Activated CD8-positive, alpha-beta memory T cell treated with anti-CD3 and anti-CD28 coated beads, Interleukin-2, amount 50 U/mL, for 24 hours (primary cell): ENCODE measurements around the gene TMEM184B.

Source experiments
- DNase-seq: peaks from one replicate; pipeline ENCODE4 v3.0.0-alpha.2; 2020; ENCODE audit errors: extremely low read depth

TMEM184B gene

DNA sequence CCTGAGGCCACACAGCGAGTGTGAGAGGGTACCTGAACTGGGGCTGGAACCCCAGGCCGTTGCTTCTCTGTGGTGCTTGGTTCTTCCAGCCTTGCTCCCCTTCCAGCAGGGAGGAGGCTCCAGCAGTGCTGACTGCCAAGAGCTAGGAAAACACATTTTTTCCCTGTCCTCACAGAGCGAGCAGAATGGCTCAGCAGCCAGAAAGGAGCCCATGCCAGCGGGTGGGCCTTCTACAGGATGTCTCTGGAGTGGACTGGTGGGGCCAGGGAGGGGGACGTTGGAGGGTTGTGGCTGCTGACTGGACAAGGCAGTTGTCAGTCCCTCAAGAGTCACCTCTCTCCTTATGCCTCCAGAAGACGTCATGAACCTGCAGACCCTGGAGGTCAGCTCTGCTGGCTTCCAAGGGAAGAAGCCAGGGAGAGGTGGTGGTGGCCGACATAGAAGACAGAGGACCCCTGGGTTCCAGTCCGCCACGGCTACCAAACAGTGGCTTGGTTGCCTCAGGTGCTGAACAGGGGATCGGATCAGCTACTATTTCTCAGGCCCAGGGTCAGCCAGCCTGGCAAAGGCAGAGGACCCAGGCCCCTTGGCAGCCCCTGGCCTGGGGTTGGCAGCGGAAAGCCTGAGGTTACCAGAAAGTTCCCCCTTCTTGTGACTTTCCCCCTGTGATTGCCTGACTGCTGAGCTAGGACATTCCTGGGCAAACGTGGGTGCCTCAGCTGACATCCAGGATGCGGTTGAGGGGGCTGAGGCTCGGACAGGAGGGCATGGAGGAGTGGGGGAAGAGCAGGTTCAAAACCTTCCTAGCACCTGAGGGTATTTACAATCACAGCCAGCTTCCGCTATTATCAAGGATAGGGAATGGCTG lies 67.3 kb downstream of the TMEM184B start:
- DNase-seq = no peak

DNA sequence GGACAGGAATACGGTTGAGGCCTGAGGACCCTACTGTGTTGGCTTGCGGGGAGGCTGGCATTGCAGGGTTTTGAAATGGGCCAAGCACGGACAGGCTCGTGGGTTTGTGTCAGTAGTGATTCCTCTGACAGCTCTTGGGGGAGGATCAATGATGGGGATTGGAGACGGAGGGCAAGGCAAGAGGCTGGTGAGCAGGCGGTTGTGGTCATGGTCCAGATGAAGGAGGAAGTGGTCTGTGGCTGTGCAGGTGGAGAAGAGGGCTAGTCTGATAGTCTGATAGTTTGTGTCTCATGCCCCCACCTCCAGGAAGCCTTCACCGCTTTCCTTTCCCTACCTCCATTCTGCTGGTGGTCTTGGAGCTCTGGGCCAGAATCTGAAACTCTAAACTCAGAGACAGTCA lies 68.0 kb downstream of the TMEM184B start:
- no peak for DNase-seq

DNA sequence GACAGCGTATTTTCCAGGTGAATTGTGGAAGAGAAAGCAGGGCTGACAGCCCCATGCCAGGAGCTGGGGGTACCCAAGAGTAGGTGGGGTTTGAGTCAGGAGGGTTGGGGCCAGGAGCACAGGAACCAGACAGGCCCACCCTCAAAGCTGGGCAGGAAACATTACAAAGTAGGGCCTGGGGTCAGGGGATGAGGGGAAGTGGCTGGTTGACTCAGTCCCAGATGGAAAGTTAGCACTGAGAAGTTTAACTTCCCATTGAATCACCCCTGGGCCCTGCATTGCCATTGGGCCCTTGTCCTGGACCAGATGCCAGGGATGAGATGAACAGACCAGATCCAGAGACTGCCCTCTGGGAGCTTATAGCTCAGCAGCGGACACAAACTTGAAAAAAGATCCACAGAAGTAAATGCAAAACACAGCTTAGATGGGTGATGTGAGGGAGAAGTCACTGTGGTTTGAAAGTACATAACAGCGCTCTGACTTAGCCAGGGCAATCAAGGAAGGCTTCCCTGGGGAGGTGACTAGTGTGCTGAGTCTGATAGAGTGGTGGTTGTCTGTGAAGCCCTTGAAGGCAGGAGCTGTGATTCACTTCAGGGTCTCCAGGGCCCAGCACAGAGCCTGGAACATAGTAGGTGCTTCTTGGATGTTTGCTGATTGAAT lies 68.8 kb downstream of the TMEM184B start:
- DNase-seq = no peak

DNA sequence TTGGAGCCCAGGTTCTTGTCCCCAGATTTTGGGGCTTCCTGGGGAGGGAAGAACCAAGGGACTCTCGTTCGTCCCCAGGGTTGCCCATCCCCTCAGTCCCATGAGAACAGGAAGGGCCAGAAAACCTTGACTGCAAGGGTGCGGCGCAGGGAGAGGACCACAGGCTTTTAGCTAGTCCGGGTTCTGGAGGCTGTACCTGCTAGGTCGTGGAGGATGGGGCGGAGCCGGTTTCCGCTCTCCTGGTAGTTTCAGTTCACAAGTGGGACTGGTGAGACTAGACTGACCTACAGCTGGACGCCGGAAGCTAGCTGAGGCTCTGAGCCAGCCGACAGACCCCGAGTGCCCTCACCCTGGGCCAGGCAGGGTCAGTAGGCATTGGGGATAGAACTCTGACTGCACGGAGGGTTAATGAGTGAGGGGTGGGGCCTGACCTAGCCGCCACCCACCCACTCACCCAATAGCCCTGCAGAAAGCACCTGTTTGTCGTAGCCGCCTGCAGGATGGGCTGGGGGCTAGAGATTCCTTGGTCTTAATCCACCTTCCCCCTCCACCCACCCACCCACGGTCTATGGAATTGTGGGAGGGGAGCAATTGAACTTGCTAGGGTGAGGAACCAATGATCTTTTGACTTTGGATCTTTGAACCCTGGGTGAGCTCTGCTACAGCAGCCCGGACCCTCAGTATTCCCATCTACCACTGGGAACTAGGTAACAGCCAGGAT lies 69.6 kb downstream of the TMEM184B start:
- DNase-seq = no peak

DNA sequence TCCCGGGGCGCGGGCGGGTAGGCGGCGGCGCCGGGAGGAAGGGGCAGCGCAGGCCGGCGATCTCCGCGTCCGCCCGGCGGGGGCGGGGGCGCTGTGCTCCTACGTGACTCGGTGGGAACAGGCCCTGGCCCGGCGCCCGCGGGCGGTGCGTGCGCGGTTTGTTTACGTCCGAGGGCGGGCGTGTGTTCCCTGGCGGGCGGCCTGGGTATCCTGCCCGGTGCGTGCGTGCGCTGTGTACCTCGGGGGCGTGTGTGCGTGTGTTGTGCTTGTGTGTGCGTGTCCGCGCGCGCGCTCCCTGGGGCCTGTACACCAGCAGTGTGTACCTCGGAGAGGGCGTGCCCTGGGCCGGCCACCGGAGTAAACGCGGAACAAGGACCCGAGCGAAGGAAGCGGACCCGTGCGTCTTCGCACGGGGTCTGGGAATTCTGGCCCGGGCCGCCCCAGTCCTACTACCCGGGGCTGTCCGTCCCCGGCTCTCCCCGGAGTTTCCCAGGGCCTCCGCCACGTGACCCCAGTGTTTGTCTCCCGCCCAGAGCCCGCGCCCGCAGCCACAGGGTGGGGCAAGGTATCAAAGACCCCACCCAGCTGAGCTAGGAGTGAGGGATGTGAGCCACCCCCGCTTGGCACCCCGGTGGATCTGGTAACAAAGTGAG lies 70.2 kb downstream of the TMEM184B start:
- DNase-seq = no peak

DNA sequence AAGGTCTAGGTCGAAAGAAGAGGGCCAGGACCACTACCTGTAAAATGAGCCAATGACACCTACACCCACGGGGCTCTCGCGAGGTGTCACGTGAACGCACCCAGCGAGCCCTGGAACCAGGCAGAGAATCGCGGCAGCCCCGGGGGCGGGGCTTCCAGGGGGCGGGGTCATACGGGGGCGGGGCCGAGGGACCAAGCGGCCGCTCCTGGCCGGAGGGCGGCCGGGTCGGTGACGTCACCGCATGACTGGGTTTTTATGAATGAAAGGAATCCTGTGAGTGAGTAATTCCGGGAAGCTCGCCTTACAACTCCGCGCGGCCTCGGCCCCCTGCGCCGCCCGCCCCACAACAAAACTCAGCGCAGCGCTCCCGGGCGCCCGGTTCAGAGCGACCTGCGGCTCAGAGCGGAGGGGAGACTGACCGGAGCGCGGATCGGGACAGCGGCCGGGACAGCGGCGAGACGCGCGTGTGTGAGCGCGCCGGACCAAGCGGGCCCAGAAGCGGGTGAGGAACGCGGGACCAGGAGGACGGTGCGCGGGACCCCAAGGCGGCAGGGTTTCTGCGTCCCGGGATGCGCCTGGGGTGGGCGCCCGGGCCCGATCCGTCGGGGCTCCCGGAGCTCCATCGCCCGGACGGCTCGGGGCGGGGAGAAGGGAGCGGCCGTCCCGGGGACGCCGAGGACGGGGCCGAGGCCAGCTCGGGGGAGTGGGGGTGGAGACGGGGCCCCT lies 70.9 kb downstream of the TMEM184B start, which contains the start of gene MAFF:
Gene MAFF, plus strand, starts transcription at position 284 of the 726 bp plus-strand sequence. CDS start 11,860 bp downstream, outside the sequence.
- DNase-seq = peak; percentile 62

DNA sequence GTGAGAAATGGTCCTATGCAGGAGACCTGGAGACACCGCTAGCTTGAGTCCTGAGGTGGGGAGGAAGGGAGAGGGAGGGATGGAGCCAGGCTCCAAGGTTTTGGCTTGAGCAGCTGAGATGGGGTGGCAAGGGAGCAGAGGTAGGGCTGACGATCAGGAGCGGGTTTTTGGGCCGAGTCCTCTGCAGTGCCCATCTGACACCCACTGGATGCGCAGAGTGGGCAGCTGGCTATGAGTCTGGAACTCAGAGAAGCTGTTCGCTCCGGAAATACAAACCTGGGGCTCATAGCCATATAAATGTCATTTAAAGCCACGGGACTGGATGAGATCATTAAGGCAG lies 71.5 kb downstream of the TMEM184B start:
- no peak for DNase-seq

DNA sequence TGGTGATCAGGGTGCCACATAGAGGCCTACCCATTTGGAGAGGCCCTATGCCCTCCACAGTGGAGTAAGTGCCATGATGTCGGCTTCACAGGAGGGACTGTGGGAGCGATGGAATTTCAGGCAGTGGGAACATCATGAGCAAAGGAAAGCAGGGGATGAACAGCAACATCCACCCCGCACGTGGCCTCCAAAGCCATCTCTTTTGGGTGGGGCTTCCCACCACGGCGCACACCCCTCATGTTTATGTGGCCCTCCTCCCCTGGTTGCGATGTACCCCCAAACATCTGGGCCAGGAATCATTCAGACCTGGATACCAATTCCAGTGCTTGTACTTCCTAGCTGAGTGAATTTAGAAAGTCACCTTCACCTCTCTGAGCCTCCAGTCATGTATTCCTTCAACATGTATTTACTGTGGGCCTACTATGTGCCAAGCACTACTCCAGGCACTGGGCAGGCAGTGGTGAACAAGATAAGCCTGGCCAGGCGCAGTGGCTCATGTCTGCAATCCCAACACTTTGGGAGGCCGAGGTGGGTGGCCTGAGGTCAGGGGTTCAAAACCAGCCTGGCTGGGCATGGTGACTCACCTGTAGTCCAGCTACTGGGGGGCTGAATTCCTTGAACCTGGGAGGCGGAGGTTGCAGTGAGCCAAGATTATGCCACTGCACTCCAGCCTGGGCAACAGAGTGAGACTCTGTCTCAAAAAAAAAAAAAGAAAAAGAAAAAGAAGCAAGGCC lies 72.8 kb downstream of the TMEM184B start:
- DNase-seq = no peak

DNA sequence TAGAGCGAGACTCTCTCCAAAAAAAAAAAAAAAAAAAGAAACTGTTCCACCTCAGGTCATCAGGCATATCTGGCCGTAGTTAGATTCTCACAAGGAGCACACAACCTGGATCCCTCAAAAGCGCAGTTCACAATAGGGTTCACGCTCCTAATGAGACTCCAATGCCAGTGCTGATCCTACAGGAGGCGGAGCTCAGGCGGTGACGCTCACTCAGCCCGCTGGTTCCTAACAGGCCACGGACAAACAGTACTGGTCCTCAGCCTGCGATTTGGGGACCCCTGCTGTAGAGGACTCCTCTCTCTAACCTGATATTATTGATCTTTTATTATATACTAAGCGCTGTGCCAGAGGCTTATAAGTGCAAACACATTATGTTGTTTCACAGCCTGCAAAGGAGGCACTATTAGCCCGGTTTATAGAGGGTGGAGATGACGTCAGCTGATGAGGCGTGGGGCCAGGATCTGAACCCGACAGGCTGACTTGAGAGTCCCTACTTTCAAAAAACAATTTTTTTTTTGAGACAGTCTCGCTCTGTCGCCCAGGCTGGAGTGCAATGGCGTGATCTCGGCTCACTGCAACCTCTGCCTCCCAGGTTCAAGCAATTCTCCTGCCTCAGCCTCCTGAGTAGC lies 75.9 kb downstream of the TMEM184B start:
- DNase-seq = no peak

DNA sequence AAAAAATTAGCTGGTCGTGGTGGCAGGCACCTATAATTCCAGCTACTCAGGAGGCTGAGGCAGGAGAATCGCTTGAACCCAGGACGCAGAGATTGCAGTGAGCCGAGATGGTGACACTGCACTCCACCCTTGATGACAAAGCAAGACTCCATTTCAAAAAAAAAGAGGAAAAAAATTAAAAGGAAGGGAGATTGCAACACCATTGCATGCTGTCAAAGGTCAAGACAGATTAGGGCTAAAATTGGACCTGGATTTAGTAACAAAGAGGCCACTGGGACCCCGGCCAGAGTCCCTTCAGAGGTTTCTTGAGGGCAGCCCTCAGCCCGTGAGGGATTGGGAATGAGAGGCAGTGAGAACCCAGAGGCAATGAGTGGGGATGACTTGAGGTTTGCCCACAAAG lies 79.2 kb downstream of the TMEM184B start:
- no peak for DNase-seq

DNA sequence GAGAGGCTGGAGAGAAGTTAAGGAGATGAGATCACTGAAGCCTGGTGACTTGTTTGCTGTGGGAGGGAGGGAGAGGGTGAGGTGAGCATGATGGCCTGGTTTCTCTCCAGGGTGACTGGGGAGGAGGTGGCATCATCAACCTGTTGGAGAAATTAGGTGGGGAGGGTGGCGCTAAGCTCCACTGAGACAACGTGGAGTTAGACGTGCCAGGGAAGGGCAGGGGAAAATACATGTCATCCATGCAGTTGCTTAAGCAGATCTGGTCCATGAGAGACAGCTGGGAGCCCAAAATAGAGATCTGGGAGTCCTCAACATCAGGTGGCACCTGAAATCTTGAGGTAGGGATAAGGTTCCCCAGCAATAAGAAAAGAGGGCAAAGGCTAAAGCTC lies 80.3 kb downstream of the TMEM184B start:
- no peak for DNase-seq

DNA sequence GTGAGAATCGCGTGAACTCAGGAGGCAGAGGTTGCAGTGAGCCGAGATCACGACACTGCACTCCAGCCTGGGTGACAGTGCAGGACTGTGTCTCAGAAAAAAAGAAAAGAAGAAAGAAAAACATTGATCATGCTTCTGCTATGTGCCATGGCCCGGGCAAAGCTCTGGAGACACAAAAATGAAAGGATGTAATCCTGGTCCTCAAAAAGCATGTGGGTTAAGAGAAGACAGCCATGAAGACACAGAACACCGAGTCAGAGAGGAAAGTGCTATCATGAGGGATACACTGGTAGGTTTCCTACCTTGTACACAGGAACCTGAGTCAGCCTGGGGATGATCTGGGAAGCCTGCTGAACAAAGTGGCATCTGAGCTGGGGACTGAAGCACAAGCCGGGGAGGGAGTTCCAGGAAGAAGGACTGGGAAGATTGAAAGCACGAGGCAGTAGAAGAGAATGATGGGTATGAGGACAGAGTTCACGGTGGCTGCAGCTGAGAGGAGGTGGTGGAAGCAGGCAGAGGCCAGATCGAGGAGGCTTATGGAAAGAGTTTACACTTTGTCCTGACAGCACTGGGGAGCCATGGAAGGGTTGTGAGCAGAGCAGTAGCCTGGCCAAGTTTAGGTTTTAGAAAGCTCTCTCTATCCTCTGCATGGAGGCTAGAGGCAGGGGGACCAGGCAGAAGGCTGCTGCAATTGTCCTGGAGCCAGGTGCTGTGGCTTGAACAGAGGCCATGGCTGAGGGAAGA lies 80.9 kb downstream of the TMEM184B start:
- DNase-seq = no peak

DNA sequence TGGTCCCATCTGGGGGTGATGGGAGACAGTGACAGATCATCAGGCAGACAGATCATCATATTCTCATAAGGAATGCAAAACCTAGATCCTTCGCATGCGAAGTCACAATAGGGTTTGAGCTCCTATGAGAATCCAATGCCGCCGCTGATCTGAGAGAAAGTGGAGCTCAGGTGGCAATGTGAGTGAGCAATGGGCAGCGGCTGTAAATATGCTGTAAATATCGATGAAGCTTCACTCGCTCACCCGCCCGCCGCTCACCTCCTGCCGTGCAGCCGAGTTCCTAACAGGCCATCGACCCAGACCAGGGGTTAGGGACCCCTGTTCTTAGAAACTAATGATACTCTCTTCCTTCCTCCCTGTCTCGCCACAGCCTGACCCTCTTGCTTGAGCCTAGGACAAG lies 81.8 kb downstream of the TMEM184B start:
- no peak for DNase-seq

DNA sequence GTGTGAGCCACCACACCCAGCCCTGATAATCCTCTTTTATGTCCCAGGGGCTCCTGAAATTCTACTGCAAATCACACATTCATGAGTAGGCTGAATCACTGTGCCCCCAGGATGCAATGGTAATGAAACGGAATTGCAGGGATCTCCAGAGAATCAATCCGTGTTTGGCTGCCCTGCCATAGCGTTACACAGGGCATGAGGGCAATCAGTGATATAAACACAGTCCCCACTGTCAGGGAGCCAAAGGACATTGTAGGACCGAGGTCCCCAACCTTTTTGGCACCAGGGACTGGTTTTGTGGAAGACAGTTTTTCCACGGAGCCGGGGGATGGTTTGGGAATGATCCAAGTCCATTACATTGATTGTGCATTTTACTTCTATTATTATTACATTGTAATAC lies 82.2 kb downstream of the TMEM184B start:
- no peak for DNase-seq

DNA sequence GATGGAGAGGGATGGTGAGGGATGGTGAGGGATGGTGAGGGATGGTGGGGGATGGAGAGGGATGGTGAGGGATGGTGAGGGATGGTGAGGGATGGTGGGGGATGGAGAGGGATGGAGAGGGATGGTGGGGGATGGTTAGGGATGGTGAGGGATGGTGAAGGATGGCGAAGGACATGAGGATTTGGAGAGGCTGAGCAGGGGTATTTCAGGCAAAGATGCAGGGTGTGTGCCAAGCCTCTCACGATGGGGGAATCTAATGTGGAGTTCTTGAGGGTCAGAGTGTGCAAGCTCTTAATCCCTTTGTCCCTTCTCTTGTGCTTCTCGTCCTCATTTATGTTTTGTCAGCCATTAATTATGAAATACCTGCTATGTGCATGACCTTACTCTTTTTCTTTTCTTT lies 83.7 kb downstream of the TMEM184B start:
- DNase-seq = no peak

DNA sequence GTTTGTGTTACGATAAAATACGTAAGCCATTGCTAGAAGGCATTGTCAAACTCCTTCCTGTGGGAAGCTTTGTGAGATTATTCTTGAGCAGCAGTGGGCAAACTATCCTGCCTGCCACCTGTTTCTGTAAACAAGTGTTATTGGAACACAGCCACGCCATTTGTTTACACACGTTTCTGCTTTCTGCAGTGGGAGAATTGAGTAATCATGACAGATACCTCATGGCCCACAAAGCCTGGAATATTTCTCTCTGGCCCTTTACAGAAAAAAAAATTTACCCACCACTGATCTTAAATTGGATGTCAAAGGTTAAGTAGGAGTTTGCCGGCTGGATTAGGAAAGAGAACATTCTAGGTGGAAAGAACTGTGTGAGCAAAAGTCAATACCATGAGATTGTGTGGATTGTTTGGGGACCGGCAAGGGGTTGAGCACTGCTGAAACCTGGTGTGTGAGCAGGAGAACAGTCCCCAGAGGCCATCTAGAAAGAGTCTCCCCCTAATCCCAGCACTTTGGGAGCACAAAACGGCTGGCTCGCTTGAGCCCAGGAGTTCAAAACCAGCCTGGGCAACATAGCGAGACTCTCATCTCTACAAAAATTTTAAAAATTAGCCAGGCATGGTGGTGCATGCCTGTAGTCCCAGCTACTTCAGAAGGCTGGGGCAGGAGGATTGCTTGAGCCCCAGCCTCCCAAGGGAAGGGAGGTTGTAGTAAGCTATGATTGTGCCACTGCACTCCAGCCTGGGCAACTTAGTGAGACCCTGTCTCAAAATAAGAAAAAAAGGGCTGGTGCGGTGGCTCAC lies 85.2 kb downstream of the TMEM184B start:
- no peak for DNase-seq

DNA sequence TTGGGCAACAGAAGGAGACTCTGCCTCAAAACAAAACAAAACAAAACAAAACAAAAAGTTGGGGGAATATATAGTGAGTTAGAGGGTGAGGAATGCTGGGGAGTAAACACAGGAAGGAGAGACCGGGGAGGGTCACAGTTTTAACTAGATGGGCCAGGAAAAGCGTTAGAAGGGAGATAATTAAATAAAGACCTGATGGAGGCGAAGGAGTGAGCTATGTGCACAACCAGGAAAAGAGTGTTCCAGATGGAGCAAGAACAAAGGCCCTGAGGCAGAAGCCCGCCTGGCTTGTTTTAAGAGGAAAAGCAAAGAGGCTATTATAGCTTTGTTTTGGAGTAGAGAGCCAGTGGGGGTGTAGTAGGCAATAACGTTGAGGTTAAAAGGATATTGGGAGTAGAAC lies 86.4 kb downstream of the TMEM184B start:
- DNase-seq = no peak

DNA sequence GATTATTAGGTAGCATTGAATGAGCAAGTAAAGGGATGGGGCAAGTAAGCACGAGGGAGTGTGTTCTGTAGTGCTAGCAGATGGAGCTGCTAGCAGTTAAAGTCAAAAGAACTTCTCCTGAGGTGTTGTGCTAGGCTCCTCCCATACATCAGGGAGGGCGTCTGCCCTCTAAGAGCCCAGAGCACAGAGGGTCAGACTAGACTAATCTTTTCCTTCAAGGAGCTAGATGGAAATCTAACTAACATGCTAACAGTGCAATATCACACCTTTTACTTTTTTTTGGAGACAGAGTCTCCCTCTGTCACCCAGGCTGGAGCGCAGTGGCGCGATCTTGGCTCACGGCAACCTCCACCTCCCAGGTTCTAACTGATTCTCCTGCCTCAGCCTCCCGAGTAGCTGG lies 88.0 kb downstream of the TMEM184B start:
- DNase-seq = no peak
